ENCODE data around the gene STK39. TPM values are rescaled to one million over a fixed set of nuclear protein-coding genes. Genes with fewer than 3 reads are reported as not detected.

STK39 gene
- total and polyA plus RNA-seq, 9 of the 15 experiments (the other 6 are each of a cell fraction or from before 2014, with no cell fraction given) = 0.19 to 0.76 (median 0.51) TPM

DNA sequence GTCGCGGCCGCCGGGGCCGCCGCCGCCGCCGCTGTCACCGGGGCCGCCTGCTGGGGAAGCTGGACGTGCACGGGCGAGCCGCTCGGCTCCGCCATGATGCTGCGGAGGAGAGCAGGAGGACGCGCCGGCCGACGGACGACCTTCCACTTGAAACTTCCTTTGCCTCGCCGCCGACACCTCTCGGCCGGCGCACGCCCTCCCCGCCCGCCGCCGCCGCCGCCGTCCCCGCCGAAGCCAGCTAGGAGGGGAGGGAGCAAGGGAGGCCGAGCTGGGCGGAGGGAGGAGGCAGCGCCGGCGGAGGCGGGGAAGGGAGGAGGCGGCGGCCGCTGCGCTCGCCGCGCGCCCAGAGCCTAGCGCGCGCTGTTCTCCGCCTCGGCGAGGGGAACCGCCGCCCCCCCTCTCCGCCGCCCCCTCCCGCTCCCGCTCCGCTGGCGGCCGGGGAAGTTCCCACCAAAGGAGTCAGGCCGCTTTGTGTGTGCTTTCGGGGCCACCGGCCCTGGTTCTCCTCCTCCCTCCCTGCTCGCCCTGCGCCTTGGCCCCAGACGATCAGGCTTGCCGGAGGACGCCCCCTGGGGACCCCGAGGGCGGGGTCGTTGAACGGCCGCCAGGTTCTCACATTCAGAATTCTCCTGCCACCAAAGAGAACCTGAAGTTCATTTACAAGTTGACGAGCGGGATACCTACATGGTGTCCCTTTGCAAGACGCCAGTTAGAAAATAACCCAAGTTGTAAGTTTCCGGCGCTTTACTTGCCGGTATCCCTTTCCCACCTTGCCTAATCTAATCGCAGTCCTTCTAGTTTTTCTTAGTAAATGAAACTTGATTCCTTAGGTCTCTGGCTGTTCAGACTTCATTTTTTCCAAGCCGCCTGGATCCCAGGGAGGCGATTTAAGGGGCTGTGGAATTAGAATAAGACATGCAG lies at the start of gene STK39 (continued):
- TF ChIP-seq, protein P1, sequence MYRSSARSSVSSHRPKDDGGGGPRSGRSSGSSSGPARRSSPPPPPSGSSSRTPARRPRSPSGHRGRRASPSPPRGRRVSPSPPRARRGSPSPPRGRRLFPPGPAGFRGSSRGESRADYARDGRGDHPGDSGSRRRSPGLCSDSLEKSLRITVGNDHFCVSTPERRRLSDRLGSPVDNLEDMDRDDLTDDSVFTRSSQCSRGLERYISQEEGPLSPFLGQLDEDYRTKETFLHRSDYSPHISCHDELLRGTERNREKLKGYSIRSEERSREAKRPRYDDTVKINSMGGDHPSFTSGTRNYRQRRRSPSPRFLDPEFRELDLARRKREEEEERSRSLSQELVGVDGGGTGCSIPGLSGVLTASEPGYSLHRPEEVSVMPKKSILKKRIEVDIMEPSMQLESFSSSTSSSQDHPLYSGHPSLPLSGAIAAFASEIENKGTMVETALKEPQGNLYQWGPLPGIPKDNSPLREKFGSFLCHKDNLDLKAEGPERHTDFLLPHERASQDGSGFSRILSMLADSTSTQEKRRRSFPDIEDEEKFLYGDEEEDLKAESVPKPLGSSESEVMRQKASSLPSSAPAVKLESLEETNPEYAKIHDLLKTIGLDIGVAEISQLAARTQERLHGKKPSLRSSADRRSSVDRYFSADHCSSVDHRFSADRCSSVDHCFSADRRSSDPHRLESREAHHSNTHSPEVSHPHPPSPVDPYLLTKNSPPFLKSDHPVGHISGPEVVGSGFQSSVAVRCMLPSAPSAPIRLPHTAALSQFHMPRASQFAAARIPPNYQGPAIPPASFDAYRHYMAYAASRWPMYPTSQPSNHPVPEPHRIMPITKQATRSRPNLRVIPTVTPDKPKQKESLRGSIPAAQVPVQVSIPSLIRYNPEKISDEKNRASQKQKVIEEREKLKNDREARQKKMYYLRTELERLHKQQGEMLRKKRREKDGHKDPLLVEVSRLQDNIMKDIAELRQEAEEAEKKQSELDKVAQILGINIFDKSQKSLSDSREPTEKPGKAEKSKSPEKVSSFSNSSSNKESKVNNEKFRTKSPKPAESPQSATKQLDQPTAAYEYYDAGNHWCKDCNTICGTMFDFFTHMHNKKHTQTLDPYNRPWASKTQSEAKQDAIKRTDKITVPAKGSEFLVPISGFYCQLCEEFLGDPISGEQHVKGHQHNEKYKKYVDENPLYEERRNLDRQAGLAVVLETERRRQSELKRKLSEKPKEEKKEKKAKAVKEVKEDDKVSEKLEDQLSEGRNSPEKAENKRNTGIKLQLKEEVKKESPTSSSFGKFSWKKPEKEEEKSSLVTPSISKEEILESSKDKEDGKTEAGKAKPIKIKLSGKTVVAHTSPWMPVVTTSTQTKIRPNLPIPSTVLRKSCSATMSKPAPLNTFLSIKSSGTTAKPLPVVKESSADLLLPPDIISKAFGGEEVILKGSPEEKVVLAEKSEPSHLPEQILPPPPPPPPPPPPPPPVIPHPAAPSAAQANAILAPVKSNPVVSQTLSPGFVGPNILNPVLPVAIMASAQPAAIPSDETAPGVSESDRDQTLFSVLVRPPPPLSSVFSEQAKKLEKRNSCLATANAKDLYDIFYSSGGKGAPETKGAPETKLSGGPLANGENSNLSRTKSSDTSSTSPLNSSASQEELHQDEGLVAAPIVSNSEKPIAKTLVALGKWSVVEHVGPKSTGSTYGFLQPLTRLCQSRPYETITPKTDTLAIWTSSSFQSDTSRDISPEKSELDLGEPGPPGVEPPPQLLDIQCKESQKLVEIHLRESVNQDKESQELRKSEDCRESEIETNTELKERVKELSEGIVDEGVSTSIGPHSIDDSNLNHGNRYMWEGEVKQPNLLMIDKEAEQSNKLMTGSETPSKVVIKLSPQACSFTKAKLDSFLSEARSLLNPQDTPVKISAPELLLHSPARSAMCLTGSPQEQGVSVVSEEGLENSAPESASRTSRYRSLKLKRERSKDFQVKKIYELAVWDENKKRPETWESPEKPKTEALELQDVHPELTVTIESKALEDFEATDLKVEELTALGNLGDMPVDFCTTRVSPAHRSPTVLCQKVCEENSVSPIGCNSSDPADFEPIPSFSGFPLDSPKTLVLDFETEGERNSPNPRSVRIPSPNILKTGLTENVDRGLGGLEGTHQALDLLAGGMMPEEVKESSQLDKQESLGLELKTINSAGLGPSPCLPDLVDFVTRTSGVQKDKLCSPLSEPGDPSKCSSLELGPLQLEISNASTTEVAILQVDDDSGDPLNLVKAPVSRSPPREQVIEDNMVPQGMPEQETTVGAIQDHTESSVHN (IDR thresholded peaks at IDR 0.05; ENCODE audit: borderline replicate concordance in 1 of 2, low read depth in 1 of 2) = no peak
- no peak for TF ChIP-seq ZNF644 (tag; IDR thresholded peaks at IDR 0.05; ENCODE audit: low read depth)
- no peak for TF ChIP-seq ZKSCAN8 (CRISPR knock-in tag; IDR thresholded peaks at IDR 0.05)
- TF ChIP-seq ZNF76 (CRISPR knock-in tag; IDR thresholded peaks at IDR 0.05; ENCODE audit: borderline replicate concordance) = no peak
- TF ChIP-seq, protein P2, sequence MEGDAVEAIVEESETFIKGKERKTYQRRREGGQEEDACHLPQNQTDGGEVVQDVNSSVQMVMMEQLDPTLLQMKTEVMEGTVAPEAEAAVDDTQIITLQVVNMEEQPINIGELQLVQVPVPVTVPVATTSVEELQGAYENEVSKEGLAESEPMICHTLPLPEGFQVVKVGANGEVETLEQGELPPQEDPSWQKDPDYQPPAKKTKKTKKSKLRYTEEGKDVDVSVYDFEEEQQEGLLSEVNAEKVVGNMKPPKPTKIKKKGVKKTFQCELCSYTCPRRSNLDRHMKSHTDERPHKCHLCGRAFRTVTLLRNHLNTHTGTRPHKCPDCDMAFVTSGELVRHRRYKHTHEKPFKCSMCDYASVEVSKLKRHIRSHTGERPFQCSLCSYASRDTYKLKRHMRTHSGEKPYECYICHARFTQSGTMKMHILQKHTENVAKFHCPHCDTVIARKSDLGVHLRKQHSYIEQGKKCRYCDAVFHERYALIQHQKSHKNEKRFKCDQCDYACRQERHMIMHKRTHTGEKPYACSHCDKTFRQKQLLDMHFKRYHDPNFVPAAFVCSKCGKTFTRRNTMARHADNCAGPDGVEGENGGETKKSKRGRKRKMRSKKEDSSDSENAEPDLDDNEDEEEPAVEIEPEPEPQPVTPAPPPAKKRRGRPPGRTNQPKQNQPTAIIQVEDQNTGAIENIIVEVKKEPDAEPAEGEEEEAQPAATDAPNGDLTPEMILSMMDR (IDR thresholded peaks at IDR 0.05 in 2 of 3, conservative IDR thresholded peaks at IDR 0.05 in 1 of 3; ENCODE audit: insufficient read depth in 2 of 3, low read depth in 1 of 3, low read length in 3 of 3) = no peak
- no peak for TF ChIP-seq CHD4 (IDR thresholded peaks at IDR 0.05; ENCODE audit: insufficient read depth, insufficient replicate concordance, low read depth, low read length, poor library complexity, severe bottlenecking)
- TF ChIP-seq, protein P3, sequence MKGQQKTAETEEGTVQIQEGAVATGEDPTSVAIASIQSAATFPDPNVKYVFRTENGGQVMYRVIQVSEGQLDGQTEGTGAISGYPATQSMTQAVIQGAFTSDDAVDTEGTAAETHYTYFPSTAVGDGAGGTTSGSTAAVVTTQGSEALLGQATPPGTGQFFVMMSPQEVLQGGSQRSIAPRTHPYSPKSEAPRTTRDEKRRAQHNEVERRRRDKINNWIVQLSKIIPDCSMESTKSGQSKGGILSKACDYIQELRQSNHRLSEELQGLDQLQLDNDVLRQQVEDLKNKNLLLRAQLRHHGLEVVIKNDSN (CRISPR knock-in tag; IDR thresholded peaks at IDR 0.05) = no peak
- TF ChIP-seq EP400 (IDR thresholded peaks at IDR 0.05) = no peak
- TF ChIP-seq, protein P4, sequence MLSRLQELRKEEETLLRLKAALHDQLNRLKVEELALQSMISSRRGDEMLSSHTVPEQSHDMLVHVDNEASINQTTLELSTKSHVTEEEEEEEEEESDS (CRISPR knock-in tag; IDR thresholded peaks at IDR 0.05) = no peak
- TF ChIP-seq C11orf30 (IDR thresholded peaks at IDR 0.05; ENCODE audit: low read depth) = no peak
- TF ChIP-seq ZNF589 (CRISPR knock-in tag; IDR thresholded peaks at IDR 0.05; ENCODE audit: low read depth) = no peak
- no peak for TF ChIP-seq NONO (IDR thresholded peaks at IDR 0.05; ENCODE audit: low read depth in 2 of 2, low read length in 1 of 2)
- TF ChIP-seq NCOR1 (IDR thresholded peaks at IDR 0.05) = no peak
- no peak for TF ChIP-seq ELF1 (tag; IDR thresholded peaks at IDR 0.05)
- no peak for TF ChIP-seq ZC3H8 (IDR thresholded peaks at IDR 0.05)

All from K562 (cell line).